ENCODE results near the gene C11orf68.

C11orf68 gene

GRCh38 chr11:65944191-65944590 lies 25.3 kb upstream of the C11orf68 start:
- WGBS, 2 experiments (ENCODE audit: insufficient coverage in 2 of 2) = 94 to 96% methylated on average over 5 to 7 of the region's 8 CpGs
- no peaks in the 10 kb centered on the region for H3K9me3 ChIP-seq (ENCODE audit: control insufficient read depth, low read length)
- peaks cover 11% of the 10 kb centered on the region for H3K4me1 ChIP-seq (ENCODE audit: control insufficient read depth, insufficient read depth, low read length, poor library complexity, severe bottlenecking)
- no peaks in the 10 kb centered on the region for H3K36me3 ChIP-seq (ENCODE audit: control insufficient read depth, insufficient read depth, low read length)
- no peak overlapping the region for H3K27ac ChIP-seq (ENCODE audit: low read depth, low read length, severe bottlenecking)
- no peak overlapping the region for H3K4me3 ChIP-seq (ENCODE audit: extremely low read depth, insufficient read depth, low read length, poor library complexity, severe bottlenecking)

DNA sequence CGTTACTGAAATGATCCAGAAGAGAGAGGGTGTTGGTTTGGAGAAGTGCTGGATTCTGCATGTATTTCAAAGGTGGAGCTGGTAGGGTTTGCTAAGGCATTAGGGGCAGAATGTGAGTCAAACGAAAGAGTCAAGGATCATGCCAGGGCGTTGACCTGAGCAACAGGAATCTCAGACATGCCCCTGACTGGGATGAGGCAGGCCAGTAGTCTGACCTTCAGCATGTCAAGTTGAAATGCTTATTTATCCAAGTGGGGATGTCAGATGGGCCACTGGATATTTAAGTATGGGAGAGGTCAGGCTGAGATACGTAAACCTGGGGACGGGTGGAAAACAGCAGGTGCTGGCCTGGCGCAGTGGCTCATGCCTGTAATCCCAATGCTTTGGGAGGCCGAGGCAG lies 23.7 kb upstream of the C11orf68 start:
- Histone ChIP-seq H3K4me3 (ENCODE audit: extremely low read depth, insufficient read depth, low read length, poor library complexity, severe bottlenecking) (no peak overlapping the region), H3K9me3 (ENCODE audit: control insufficient read depth, low read length) (no peaks in the 10 kb centered on the region), H3K27ac (ENCODE audit: low read depth, low read length, severe bottlenecking) (no peak overlapping the region), H3K36me3 (ENCODE audit: control insufficient read depth, insufficient read depth, low read length) (no peaks in the 10 kb centered on the region), H3K4me1 (ENCODE audit: control insufficient read depth, insufficient read depth, low read length, poor library complexity, severe bottlenecking) (peaks cover 11% of the 10 kb centered on the region)
- 91 to 92% methylated on average over 7 of the region's 7 CpGs for WGBS, 2 experiments (ENCODE audit: insufficient coverage in 2 of 2)

GRCh38 chr11:65941720-65942310 lies 23.0 kb upstream of the C11orf68 start:
- H3K4me3 ChIP-seq (ENCODE audit: extremely low read depth, insufficient read depth, low read length, poor library complexity, severe bottlenecking) = no peak overlapping the region
- no peaks in the 10 kb centered on the region for H3K9me3 ChIP-seq (ENCODE audit: control insufficient read depth, low read length)
- no peaks in the 10 kb centered on the region for H3K36me3 ChIP-seq (ENCODE audit: control insufficient read depth, insufficient read depth, low read length)
- peaks cover 11% of the 10 kb centered on the region for H3K4me1 ChIP-seq (ENCODE audit: control insufficient read depth, insufficient read depth, low read length, poor library complexity, severe bottlenecking)
- H3K27ac ChIP-seq (ENCODE audit: low read depth, low read length, severe bottlenecking) = no peak overlapping the region
- WGBS, 2 experiments (ENCODE audit: insufficient coverage in 2 of 2) = 81 to 87% methylated on average over 7 to 8 of the region's 9 CpGs

DNA sequence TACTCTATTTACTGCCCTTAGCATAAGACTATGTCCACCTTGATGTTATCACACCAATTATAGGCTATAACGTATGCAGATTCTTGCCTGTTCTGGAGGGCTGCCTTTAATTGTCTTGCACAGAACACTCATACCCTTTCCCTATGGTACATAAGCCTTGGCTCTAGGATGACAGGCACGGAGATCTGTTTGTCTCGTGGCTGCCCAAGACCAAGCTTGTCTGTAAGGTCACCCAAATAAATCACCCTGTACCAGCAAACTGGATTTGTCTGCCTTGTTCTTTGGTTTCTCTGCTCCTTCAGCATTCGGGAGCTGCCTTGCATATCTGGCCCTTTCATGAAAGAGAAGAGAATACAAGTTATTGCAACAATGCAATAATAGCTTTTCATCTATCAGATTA lies 18.9 kb upstream of the C11orf68 start:
- Histone ChIP-seq H3K36me3 (ENCODE audit: control insufficient read depth, insufficient read depth, low read length) (no peaks in the 10 kb centered on the region), H3K9me3 (ENCODE audit: control insufficient read depth, low read length) (no peaks in the 10 kb centered on the region), H3K27ac (ENCODE audit: low read depth, low read length, severe bottlenecking) (no peak overlapping the region), H3K4me3 (ENCODE audit: extremely low read depth, insufficient read depth, low read length, poor library complexity, severe bottlenecking) (no peak overlapping the region), H3K4me1 (ENCODE audit: control insufficient read depth, insufficient read depth, low read length, poor library complexity, severe bottlenecking) (peaks cover 4% of the 10 kb centered on the region)
- 75 to 88% methylated on average over 2 to 3 of the region's 4 CpGs for WGBS, 2 experiments (ENCODE audit: insufficient coverage in 2 of 2)

- no peaks in the 10 kb centered on the region for H3K9me3 ChIP-seq (ENCODE audit: control insufficient read depth, low read length)
- no peak overlapping the region for H3K27ac ChIP-seq (ENCODE audit: low read depth, low read length, severe bottlenecking)
- 100% methylated on average over 1 of the region's 4 CpGs for WGBS, 2 experiments (ENCODE audit: insufficient coverage in 2 of 2)
These were observed 15.2 kb upstream of the C11orf68 start for GRCh38 chr11:65934014-65934413.

DNA sequence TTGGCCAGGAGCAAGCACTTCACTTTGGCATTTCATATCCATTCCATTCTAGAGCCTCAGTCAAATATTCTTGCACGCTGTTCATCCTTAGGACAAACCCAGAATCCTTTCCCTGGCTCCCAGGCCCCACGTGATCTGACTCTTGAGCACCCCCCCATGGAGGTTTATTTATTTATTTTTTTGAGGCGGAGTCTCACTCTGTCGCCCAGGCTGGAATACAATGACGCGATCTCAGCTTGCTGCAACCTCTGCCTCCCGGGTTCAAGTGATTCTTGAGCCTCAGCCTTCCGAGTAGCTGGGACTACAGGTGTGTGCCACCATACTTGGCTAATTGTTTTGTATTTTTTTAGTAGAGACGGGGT lies 13.7 kb upstream of the C11orf68 start:
- WGBS, 2 experiments (ENCODE audit: insufficient coverage in 2 of 2) = 65 to 66% methylated on average over 7 of the region's 9 CpGs
- Histone ChIP-seq H3K4me1 (ENCODE audit: control insufficient read depth, insufficient read depth, low read length, poor library complexity, severe bottlenecking) (peaks cover 9% of the 10 kb centered on the region), H3K27ac (ENCODE audit: low read depth, low read length, severe bottlenecking) (no peak overlapping the region), H3K9me3 (ENCODE audit: control insufficient read depth, low read length) (no peaks in the 10 kb centered on the region), H3K36me3 (ENCODE audit: control insufficient read depth, insufficient read depth, low read length) (no peaks in the 10 kb centered on the region), H3K4me3 (ENCODE audit: extremely low read depth, insufficient read depth, low read length, poor library complexity, severe bottlenecking) (no peak overlapping the region)

More at GRCh38 chr11:65934014-65934413, 15.2 kb upstream of the C11orf68 start:
- Histone ChIP-seq H3K4me1 (ENCODE audit: control insufficient read depth, insufficient read depth, low read length, poor library complexity, severe bottlenecking) (peaks cover 9% of the 10 kb centered on the region), H3K36me3 (ENCODE audit: control insufficient read depth, insufficient read depth, low read length) (no peaks in the 10 kb centered on the region), H3K4me3 (ENCODE audit: extremely low read depth, insufficient read depth, low read length, poor library complexity, severe bottlenecking) (no peak overlapping the region)

GRCh38 chr11:65931773-65932557 lies 13.1 kb upstream of the C11orf68 start:
- Histone ChIP-seq H3K4me3 (ENCODE audit: extremely low read depth, insufficient read depth, low read length, poor library complexity, severe bottlenecking) (no peak overlapping the region), H3K36me3 (ENCODE audit: control insufficient read depth, insufficient read depth, low read length) (no peaks in the 10 kb centered on the region), H3K27ac (ENCODE audit: low read depth, low read length, severe bottlenecking) (peak overlapping the region; percentile 23), H3K9me3 (ENCODE audit: control insufficient read depth, low read length) (no peaks in the 10 kb centered on the region), H3K4me1 (ENCODE audit: control insufficient read depth, insufficient read depth, low read length, poor library complexity, severe bottlenecking) (peaks cover 9% of the 10 kb centered on the region)
- WGBS, 2 experiments (ENCODE audit: insufficient coverage in 2 of 2) = 79 to 86% methylated on average over 7 to 9 of the region's 13 CpGs

DNA sequence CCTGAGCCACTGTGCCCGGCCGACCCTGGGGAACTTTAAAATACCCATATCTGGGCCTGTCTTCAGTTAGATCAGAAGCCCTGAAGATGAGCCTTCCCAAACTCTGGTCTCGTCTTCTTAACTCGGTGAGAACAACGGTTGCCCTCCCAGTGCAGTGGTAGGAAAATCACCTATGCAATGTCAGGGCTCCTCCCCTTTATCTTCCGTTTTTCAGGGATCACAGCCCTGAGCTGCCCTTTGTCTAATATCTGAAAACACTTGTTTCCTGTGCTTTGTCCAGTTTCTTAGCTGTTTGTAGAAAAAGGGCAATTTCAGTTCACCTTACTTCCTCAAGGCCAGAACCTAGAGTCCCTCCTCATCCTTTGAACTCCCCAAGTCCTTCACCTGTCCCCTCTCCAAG lies 9.8 kb upstream of the C11orf68 start:
- 87 to 91% methylated on average over 5 to 6 of the region's 6 CpGs for WGBS, 2 experiments (ENCODE audit: insufficient coverage in 2 of 2)
- Histone ChIP-seq H3K27ac (ENCODE audit: low read depth, low read length, severe bottlenecking) (no peak overlapping the region), H3K9me3 (ENCODE audit: control insufficient read depth, low read length) (no peaks in the 10 kb centered on the region), H3K4me3 (ENCODE audit: extremely low read depth, insufficient read depth, low read length, poor library complexity, severe bottlenecking) (no peak overlapping the region), H3K4me1 (ENCODE audit: control insufficient read depth, insufficient read depth, low read length, poor library complexity, severe bottlenecking) (peaks cover 9% of the 10 kb centered on the region), H3K36me3 (ENCODE audit: control insufficient read depth, insufficient read depth, low read length) (peaks cover 8% of the 10 kb centered on the region)

DNA sequence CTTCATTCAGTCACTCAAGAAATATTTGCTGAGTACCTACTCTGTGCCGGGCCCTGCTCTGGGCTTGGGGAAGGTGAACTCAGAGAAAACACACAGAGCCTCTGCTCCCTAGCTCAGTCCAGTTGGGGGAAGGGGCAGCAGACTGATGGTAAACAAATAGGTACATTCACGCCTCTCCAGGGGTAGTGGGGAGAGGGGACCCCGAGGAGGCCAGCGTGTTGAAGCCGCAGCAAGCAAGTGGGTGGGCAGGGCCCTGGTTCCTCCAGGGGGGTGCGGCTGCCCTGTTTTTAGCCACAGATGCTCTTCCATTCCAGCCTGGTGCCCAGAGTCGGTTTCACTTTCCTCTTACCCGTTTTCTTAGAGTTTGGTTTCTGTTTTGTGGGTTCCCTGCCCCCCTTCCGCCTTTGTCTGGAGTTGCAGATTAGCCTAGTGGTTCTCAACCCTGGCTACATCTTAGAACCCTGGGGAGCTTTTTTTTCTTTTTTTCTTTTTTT lies 9.1 kb upstream of the C11orf68 start:
- H3K9me3 ChIP-seq (ENCODE audit: control insufficient read depth, low read length) = no peaks in the 10 kb centered on the region
- H3K27ac ChIP-seq (ENCODE audit: low read depth, low read length, severe bottlenecking) = no peak overlapping the region
- no peak overlapping the region for H3K4me3 ChIP-seq (ENCODE audit: extremely low read depth, insufficient read depth, low read length, poor library complexity, severe bottlenecking)
- peaks cover 9% of the 10 kb centered on the region for H3K4me1 ChIP-seq (ENCODE audit: control insufficient read depth, insufficient read depth, low read length, poor library complexity, severe bottlenecking)
- 76 to 89% methylated on average over 6 to 8 of the region's 9 CpGs for WGBS, 2 experiments (ENCODE audit: insufficient coverage in 2 of 2)
- peaks cover 14% of the 10 kb centered on the region for H3K36me3 ChIP-seq (ENCODE audit: control insufficient read depth, insufficient read depth, low read length)

- H3K9me3 ChIP-seq (ENCODE audit: control insufficient read depth, low read length) = no peaks in the 10 kb centered on the region
- peaks cover 5% of the 10 kb centered on the region for H3K4me1 ChIP-seq (ENCODE audit: control insufficient read depth, insufficient read depth, low read length, poor library complexity, severe bottlenecking)
- no peak overlapping the region for H3K4me3 ChIP-seq (ENCODE audit: extremely low read depth, insufficient read depth, low read length, poor library complexity, severe bottlenecking)
- no peak overlapping the region for H3K27ac ChIP-seq (ENCODE audit: low read depth, low read length, severe bottlenecking)
- H3K36me3 ChIP-seq (ENCODE audit: control insufficient read depth, insufficient read depth, low read length) = peaks cover 39% of the 10 kb centered on the region
- 83% methylated on average over 1 of the region's 2 CpGs; no CpG with 5 or more reads in 1 of the 2 experiments for WGBS, 2 experiments (ENCODE audit: insufficient coverage in 2 of 2)
These were observed 6.5 kb upstream of the C11orf68 start for GRCh38 chr11:65925397-65925796.

DNA sequence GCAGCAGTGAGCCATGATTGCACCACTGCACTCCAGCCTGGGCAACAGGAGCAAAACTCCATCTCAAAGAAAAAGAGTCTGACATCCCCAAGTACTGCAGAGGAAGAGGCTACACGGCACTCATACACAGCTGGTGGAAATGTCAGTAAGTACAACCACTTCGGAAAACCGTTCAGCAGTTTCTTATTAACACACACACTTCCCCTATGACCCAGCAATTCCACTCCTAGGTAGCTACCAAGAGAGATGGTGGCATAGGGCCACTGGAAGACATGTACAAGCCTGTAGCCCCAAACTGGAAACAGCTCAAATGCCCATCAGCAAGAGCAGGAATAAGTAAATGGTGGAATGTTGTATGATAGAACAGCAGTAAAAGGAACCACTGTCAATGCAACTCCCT lies 3.7 kb upstream of the C11orf68 start:
- H3K4me3 ChIP-seq (ENCODE audit: extremely low read depth, insufficient read depth, low read length, poor library complexity, severe bottlenecking) = no peak overlapping the region
- H3K9me3 ChIP-seq (ENCODE audit: control insufficient read depth, low read length) = no peaks in the 10 kb centered on the region
- WGBS, 2 experiments (ENCODE audit: insufficient coverage in 2 of 2) = 100% methylated on average over 3 of the region's 3 CpGs
- no peak overlapping the region for H3K27ac ChIP-seq (ENCODE audit: low read depth, low read length, severe bottlenecking)
- peaks cover 44% of the 10 kb centered on the region for H3K36me3 ChIP-seq (ENCODE audit: control insufficient read depth, insufficient read depth, low read length)
- peaks cover 13% of the 10 kb centered on the region for H3K4me1 ChIP-seq (ENCODE audit: control insufficient read depth, insufficient read depth, low read length, poor library complexity, severe bottlenecking)
